DMS 273 treated with DMSO at 0.1 percent for 48 hours (cell line): Measurements from ENCODE around the gene KLHL29.

Source experiments
- DNase-seq: peaks from one replicate; lab custom pipeline; 2025; lab: John Stamatoyannopoulos, UW

The KLHL29 gene

GRCh38 chr2:23422089-23423061, 37.4 kb downstream of the KLHL29 start:
- no peak for DNase-seq

- DNase-seq, result no peak
These were observed 38.3 kb downstream of the KLHL29 start for GRCh38 chr2:23423062-23423872.

- no peak for DNase-seq
These were observed 39.1 kb downstream of the KLHL29 start for GRCh38 chr2:23423873-23424680.

- DNase-seq, result no peak
These were observed 40.4 kb downstream of the KLHL29 start for GRCh38 chr2:23425338-23425871.

GRCh38 chr2:23425885-23426262, 40.9 kb downstream of the KLHL29 start:
- no peak for DNase-seq

DNA sequence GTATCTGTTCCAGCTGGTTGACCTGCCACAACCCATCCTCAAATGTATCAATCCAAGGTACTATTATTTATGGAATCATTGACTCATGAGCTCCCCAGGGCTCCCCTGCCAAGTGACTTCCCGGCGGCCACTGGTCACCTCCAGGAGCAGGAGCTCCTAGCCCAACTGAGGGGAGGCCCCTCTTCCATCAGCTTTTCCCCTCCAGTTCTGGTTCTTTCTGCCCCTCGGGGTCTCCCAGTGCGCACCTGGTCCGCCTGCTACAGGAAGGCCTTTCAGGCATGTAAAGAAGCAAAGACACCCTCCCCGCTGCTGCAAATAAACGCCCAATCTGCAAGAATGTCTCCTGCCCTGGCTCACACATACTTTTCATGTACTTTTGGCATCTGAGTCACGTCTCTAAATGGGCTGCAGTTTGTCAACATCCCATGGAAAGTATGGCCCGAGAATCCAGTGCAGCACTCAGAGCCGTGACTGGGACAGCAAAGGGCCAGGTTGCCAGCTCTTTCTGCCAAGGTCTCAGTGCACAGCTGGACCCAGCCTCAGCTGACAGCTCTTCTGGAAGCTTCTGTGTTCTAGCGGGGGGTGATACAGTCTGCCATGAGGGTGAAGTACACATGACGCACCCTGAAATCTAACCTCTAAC, 41.4 kb downstream of the KLHL29 start:
- DNase-seq, result no peak

DNA sequence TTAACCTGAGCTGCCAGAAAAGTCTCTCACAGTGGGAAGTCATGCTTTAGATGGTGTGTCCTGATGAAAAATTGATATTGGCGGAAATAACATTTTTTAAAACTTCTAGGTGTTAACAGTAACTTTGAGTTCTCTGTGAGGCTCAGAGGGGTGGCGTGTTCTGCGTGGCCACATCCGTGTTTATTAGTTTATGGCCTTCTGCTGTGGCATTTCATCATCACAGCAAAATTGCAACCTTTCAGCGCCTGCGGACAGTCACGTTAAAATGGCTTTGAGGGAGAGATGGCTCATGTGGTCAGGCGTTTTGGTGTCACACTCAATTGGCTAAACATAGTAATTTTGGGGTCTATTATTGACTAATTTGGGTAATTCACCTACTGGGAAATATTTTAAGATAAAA, 42.4 kb downstream of the KLHL29 start:
- DNase-seq, result no peak

DNA sequence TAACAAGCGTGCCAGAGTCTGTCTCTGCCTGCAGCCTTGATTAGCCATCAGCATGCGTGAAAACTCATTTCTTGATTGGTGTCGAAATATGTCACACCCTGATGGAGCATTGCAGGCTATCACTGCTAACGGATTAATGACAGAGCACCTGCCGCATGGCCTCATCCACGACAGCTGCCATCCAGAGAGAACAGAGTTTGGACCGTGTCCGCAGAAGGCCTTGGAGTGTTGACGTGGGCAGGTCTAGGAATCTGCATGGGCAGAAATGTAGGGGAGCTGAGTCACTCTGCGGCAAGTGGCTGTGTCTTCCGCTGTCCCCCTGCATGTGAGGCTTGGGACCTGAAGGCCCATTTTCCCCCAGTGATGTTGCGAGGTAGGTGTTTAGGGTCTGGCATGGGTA, 43.0 kb downstream of the KLHL29 start:
- no peak for DNase-seq

DNA sequence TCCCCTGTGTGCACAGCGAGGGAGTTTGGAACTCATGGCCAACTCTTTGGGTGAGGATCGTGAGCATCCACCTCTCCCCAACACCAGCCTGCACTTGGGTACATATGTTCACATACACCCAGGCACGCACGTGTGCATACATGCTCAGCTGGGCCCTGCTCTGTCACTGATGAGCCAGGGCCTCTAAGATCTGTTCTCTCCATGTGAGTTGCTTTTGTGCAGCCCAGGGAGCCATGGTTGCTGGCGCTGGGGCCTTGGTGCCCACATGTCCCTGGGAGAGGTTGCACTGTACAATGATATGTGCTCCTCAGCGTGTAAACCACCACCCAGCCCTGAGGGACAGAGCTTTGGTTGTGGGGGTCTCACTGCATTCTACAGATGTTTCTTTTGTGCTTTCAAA, 44.1 kb downstream of the KLHL29 start:
- no peak for DNase-seq

GRCh38 chr2:23430263-23430662, 45.3 kb downstream of the KLHL29 start:
- no peak for DNase-seq

DNA sequence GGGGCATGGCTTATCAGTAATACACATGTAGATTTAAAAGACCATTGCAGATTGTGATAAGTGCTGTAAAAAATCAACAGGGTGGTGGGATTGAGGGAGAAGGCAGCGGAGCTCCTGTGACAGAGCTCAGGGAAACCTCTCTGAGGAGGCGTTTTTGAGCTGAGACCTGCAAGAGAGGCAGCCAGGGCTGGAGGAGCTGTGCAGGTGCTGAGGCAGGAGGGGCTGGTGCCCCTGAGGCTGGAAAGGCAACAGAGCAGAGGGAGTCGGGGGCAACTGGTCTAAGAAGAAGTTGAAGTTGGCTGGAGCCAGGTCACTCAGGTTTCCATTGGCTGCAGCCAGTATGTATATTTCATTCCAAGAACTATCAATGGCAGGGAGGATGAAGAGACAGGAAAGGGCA, 47.6 kb downstream of the KLHL29 start:
- no peak for DNase-seq

DNA sequence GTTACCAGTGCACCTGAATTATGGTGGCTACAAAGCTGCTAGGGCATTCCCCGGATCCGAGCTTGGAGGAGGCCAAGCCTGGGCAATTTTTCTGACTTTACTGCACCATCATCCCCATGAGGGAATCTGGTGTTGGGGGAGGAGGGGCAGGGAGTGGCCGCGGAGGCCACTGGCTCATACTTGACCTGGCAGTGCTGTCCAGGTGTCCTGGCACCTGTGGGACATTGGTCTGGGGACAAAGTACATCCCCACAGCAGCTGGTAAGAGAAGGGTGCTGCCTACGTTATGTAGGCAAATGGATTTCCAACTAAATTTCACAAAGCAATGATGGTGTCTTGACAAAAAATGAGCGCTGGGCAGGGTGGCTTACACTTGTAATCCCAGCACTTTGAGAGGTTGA, 48.3 kb downstream of the KLHL29 start:
- no peak for DNase-seq

DNA sequence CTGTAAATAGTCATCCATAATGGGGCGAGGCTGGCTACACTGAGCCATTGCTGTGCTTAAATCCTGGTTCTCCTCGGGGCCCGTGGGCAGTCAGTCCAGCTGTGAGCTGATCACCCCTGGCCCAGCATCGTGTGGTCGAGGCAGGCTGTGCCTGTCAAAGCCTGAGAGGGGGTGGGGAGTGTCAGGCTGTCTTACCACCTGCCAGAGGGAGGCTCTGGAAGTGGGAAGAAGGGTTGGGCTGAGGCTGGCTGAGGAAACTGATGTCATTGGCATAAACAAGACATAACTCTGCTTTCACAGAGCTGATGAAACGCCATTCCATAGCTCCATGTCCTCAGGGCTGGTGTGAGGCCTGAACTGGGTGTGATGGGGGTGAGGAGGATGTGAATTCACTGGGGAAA, 49.7 kb downstream of the KLHL29 start:
- no peak for DNase-seq

DNA sequence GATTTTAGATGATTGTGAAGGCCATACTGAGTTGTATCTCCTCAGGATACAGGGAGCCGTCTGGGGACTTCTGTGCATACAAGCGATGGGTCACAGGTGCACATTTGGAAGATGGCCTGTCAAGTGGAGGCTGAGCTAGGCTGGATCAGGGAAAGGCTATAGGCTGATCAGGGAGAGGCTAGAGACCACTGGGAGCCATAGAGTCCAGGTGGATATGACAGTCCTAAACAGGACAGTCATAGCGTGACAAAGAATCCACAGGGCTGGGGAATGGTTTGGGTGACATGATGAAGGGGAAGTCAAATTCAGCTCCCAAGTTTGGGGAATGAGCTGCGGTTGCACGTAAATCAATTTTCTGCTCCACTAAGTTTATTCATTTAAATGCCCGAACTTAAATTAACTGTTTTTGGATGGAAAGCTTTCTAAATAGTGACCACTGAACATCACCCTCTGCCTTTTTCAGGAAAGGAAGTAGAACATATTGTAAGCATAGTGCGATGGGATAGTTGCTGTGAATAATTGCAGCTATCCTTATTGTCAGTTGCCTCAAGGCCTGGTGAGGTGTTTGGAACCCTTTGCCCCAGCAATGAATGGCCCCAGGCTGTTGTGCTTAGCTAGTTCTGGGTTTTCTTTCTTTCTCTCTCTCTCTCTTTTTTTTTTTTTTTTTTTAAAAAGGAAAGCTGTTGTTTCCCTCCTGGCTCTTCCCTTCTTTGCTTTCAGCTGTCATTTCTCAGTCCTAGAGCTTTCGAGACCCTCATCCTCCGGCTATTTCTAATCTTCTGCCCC, 50.5 kb downstream of the KLHL29 start:
- no peak for DNase-seq

DNA sequence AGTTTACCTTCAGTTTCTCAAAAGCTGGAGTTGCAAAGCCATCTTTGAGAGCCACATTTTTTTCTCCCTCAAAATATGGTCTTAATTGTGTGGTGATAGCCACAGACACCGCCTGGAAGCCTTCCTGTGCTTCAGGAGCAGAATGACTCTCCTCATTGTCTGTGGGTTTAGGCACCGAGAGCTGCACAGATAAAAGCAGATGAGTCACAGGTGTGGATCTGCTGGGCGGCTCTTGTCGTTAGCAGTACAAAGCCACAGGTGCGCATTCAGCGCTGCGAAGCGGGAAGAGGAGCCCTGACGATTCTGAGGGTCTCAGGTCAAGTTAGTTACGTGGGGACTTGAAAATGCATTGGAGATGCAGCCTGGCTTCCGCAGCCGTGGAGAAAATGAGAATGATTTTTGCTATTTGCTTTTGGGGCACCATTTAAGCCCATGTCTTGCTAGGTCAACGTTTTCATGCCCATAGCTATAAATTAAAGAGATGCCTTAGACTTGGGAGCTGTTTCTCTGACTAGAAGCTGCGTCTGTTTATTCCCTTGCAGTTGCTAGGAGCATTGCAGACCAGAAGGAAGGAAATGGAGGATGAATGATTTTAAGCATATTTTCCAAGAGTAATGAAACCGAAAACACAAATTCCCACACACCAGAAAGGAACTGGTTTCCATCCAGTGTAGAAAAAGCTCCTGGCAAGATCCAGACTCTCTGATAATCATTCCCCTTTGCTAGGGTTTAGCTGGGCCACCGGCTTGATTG, 51.5 kb downstream of the KLHL29 start:
- DNase-seq, result no peak

DNA sequence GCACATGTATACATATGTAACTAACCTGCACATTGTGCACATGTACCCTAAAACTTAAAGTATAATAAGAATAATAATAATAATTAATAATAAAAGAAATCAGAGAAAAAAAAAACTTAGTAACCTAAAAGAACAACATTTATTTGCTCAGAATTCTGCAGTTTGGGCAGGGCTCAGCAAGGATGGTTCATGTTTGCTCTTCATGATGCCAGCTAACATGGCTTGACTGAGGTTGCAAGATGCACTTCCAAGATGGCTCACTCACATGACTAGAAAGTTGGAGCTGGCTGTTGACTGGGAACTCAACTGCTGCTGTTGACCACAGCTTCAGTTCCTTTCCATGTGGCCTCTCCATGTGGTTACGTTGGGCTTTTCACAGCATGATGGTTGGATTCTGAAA, 56.4 kb downstream of the KLHL29 start:
- no peak for DNase-seq

DNA sequence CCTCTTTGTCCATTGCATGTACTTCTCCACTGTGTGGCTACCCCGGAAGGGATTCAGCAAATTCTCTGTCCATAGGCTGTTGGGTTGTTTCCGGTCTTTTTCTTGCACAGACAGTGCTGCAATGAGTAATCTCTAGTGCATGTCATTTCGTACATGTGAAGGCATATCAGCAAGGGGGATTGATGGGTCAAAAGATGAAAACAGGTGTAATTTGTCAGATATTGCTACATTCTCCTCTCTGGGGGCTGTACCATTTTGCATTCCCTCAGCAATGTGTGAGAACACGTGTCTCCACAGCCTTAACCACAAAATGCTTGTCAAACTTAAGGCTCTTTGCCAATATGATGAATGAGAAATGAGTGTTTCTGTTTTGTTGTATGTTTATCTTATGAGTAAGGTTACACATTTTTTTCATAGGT, 60.5 kb downstream of the KLHL29 start:
- DNase-seq, result no peak

DNA sequence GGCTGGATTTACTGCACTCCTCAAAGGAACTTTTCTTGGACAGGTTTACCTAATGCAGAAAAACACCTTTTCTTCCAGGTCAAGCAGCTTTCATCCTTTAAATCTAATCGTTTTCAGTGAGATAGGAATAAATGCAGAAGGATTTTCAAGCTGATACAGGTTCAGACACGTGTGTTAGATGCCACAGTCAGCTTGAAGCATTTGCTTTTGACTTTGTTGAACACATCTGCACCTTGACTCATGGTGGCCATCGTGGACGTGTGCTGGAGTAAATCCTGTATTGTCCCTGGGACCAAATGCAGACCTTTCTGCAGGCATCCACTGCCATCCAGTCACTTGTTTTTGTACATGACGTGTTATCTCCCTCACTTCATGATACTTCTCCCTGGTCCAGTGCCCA, 61.9 kb downstream of the KLHL29 start:
- DNase-seq, result no peak

GRCh38 chr2:23447405-23447804, 62.4 kb downstream of the KLHL29 start:
- DNase-seq, result no peak

- DNase-seq, result no peak
These were observed 63.9 kb downstream of the KLHL29 start for GRCh38 chr2:23448906-23449305.
